ENCODE results near the gene NRXN2.
"Not testable (repeated sequence)": the region's sequence is repeated elsewhere in the genome, so short reads cannot be mapped to it uniquely, and the experiment has no call there.

Gene NRXN2

DNA sequence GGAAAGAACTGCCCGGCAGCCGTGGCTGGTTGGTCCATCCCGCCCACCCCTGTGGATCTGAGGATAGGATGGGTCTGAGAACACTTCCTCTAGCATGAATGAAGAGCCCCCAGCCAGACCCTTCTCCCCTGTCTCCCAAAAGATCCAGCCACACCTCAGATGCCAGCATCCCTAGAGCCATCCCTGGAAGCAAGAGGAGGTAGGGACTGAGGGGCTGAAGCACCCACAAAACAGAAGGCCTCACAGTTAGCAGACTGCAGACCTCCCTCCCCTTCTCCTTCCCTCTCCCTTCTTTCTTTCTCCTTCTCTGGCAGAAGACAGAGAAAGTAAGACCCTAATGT lies 1.7 kb downstream of the NRXN2 start:
- DNase-seq (ENCODE audit: low read depth in 2 of 2): no peak

DNA sequence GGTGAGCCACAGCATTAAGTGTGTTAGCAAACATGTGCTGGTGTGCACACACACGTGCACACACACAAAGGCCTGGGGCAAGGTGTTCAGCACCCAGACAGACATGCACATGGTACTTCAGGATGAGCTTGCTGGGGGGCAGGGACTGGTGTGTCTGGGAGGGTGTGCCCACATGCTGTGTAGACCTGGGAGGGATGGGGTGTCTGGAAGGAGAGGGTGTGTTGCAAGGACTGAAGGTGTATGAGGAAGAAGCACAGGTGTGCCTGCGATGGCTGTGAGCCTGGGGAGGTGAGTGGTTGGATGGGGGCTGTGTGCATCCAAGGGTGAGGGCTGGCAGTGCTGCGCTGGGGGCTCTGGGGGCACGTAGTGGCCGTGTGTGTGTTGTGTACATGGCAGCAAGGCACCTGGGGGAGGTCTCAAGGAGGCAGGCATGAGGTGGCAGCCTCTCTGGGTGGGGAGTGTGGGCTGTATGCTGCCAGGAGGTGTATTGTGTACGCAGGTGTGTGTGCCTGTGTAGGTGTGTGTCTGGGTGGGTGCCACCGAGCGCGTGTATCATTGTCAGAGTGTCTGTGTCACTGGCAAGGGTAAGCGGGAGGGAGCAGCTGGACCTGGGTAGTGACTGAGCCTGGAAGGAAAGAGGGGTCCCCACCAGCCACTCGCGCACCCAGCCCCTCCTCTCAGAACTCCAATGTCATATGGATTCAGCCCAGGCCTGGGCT lies 2.2 kb downstream of the NRXN2 start:
- DNase-seq (ENCODE audit: low read depth in 2 of 2): no peak

DNA sequence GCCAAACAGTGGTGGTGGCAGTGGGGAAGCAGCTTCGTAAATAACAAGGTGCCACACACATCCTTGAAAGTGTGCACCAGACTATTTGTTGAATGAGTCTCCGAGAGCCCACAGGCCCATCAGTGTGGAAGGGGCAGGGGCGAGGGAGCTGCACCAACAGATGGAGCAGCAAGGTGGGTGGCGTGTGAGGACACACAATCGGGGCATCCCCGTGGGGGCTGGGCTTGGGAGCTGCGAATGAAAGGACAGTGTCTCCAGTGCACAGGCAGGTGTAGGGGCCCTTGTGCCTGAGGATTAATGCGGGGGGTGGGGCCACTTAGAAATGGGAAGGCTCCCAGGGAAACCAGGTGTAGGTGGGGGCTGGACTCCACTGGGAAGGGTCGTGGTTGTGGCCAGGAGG lies 2.8 kb downstream of the NRXN2 start:
- DNase-seq (ENCODE audit: low read depth in 2 of 2): no peak

DNA sequence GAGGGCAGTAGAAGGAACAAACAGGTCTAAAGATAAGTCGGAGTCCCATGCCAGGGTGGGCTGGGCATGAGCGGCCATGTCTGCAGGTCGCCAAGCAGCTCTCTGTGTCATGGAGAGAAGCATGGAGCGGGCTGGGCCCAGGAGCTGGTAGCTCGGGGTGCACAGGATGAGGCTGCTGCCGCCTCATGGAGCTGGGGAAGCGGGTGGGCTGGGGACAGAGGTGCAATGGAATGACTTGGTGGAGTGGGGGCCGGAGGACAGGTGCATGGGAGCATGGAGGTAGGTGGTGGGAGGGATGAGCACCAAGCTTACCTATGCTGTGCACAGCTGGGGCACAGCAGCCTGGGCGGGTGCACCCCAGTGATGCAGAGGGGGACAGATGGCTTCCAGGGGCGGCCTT lies 3.6 kb downstream of the NRXN2 start:
- no peak for DNase-seq (ENCODE audit: low read depth in 2 of 2)

DNA sequence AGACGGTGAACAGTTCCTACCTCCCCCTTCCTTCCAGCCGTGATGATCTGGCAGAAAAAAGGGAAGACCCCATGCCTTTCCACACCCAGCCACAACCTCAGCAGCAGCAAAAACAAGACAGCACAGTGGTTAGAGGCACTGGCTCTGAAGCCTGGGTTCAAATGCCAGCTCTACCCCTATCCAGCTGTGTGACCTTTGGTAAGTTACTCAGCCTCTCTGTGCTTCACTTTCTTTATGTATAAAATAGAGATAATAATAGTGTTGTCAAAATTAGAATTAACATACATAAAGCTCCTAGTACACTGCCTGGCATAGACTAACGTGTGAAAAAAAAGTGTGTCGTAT lies 4.2 kb downstream of the NRXN2 start:
- no peak for DNase-seq (ENCODE audit: low read depth in 2 of 2)

DNA sequence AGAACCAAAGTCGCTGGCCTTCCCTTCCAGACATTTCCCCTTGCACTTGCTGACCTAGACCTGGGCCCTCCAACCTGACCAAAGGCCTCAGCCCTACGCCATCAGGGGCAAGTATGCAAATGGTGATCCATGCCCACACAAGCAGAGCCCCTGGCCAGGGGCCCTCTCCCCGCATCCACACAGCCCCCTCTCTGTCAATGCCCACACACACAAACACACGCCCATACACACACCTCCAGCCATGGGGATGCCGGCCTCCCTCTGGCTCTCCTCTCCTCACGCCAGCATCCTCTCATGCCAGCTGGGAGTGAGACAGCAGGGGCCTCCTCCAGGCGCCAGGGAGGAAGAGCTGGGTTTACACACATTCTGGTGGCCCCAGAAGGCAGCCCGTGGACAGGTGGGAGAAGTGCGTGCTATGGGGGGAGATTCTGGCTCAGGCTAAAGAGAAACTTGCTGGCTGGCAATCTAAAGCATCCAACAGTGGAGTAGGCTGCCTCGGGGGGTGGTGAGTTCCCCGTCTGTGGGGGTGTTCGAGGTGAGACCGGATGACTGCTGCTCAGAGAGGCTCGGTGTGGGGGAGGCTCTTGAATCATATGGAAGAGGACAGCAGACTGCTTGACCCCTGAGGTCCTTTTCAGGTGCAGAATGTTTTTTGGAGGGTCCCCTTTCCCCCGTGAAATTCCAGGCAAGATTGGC lies 4.8 kb downstream of the NRXN2 start:
- no peak for DNase-seq (ENCODE audit: low read depth in 2 of 2)

DNA sequence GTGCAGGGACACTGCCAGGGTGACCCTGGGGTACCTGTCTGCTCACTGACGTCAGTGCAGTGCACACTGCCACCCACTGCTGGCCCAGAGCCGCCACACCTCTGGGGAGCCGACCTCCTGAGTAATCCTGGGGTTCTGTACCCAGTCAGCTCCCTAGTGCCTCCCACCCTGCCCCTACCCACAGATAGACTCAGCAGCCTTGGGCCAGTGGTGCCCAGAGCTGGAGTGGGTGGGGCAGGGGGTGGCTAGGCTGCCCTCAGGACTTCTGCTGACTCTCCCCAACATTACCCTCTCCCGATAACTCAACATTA lies 5.8 kb downstream of the NRXN2 start:
- no peak for DNase-seq (ENCODE audit: low read depth in 2 of 2)

DNA sequence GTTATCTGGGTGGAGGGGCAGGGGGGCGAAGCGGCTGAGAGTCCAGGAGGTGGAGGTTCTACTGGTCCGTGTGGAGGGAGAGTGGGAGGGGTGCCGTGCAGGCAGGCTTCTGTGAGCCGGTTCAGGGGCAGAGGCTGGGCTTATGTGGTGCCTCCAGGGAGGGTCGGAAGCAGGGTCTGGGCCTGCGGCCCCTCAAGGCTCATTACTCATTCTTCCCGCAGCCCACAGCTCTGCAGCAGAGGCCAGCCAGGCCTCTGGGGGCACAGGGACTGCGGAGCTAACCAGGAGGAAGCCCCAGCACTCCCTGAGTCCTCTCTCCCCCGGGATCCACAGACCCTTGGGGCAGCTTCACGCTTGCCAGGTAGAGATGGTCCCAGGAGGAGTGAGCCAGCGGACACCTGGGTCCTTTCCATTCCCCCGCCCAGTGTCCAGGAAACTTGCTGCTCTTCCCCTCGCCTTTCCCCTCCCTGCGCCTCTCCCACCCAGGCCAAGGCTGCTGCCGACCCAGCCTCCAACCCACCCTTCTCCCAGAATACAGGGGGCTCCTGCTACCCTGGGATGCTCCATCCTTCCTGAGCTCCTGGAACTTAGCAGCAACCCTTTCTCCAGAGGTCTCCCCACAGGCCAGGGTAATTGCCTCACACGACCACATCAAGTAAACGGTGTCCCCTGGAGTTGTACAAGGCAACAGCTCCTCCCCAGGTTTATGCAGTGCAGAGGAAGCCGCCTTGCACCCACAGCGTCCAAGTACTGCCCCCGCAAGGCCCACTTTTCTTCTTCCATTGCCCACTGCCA lies 6.3 kb downstream of the NRXN2 start:
- no peak for DNase-seq (ENCODE audit: low read depth in 2 of 2)

- DNase-seq (ENCODE audit: low read depth in 2 of 2): no peak
These were observed 7.1 kb downstream of the NRXN2 start for GRCh38 chr11:64715756-64716472.

- no peak for DNase-seq (ENCODE audit: low read depth in 2 of 2)
These were observed 7.9 kb downstream of the NRXN2 start for GRCh38 chr11:64715110-64715509.

GRCh38 chr11:64714666-64715065 lies 8.3 kb downstream of the NRXN2 start:
- DNase-seq (ENCODE audit: low read depth in 2 of 2): no peak

DNA sequence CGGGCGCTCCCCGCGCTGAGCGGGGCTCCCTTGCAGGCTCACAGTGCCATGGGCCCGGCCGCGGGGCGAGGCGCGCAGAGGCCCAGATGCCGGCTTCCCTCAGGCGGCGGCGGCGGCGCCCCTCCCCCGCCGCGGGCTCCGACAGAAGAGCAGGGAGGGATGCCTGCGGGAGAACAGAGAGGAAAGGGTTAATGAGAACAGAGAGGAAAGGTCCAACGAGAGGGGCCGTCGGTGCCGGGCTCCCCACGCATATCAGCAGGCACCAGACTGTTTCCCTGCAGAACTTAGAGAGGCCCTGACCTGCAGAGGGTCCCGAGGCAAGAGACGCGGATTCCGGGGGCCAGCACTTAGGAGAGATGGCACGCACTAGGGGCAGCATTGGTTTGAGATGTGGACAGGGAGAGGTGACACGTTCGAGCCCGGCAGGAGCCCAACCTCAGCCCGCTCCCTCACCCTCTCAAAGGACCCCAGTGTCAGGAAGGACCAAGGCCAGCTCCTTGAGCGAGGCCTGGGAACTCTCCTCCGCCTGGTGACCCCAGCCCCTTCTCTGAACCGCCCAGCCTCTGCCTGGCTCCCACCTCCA lies 9.1 kb downstream of the NRXN2 start:
- no peak for DNase-seq (ENCODE audit: low read depth in 2 of 2)

GRCh38 chr11:64713016-64713707 lies 9.8 kb downstream of the NRXN2 start:
- no peak for DNase-seq (ENCODE audit: low read depth in 2 of 2)

- DNase-seq (ENCODE audit: low read depth in 2 of 2): no peak
These were observed 10.5 kb downstream of the NRXN2 start for GRCh38 chr11:64712430-64713015.

DNA sequence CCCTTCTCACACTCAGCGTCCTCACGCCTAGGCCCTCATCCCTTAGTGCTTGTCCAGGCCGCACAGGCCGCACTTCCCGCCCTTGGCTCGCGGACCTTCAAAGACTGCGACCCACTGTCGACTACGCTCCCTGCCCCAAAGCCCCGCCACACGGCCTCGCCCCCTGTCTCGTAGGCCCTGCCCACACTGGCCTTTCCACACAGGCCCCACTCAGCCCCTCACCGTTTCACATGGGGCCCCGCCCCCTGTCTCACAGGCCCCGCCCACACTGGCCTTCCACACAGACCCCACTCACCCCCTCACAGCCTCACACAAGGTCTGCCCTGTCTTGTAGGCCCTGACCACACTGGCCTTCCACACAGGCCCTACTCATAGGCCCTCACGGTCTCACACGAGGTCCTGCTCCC lies 11.0 kb downstream of the NRXN2 start:
- no peak for DNase-seq (ENCODE audit: low read depth in 2 of 2)

DNA sequence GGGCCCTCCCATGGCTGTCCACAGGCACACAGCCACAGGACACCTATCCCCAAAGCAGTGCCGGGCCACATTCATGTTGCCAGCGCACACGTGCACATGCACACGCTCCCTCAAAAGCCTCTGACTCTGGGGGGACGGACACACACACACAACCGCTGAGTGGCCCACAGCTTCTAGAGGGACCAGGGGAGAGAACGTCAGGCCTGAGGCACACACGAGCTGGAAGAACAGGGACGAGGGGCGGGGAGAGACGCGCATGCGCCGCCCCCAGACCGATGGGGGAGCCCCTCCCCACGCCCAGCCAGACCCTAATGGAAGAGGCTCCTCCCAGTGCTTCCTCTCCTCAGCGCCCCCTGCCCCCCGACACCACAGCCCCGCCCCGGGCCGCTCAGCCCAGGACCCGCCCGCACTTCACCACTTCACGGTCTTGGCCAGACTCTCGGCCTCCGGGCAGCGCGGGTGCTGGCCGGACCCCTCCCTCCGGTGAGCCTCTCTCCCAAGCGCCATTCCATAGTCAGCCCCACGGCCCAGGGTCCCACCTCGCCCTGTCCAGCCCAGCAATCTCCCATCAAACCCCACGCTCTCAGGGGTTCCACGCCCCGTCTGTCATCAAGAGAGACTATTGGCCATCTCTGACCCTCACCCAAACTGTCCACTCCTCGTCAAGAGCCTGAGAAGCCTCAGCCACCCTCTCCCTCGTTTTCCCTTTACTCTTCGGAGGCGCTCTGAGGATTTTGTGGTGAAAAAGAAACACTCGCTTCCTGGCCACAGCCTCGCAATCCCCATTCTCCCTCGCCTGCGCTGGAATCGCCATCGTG lies 11.7 kb downstream of the NRXN2 start:
- DNase-seq (ENCODE audit: low read depth in 2 of 2): no peak

DNA sequence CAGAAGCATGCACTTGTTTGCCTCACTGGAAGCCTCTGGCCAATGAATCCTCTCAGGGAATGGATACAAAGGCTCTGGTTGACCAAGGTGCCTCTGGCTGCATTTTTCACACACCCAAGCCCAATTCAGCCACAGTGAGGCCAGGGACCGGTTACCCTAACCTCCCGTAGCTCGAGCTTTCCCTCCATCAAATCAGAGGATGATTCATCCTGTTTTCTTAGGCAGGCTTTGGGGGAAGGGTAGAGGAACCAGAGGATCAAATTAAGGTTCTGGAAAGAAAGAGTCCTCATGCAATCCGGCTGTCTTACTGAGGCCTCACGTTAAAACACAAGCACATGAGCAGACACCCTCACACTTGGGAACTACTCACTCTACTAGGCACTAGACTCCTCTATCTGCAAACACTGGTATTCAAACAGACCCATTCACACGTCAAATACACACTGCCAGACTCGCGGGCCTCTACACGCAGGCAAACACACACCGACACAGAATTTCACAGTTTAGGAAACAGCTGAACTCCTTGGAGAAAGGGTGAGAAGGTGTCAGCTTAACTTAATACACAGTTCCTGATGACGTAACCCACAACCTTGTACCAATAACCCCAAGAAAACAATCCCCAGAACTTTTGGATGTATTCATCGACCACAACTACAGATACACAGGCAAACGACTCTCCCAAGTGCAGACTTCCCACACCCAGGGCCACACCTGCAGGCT lies 12.4 kb downstream of the NRXN2 start:
- DNase-seq (ENCODE audit: low read depth in 2 of 2): no peak

GRCh38 chr11:64705501-64705900 lies 17.5 kb downstream of the NRXN2 start:
- DNase-seq (ENCODE audit: low read depth in 2 of 2): no peak

DNA sequence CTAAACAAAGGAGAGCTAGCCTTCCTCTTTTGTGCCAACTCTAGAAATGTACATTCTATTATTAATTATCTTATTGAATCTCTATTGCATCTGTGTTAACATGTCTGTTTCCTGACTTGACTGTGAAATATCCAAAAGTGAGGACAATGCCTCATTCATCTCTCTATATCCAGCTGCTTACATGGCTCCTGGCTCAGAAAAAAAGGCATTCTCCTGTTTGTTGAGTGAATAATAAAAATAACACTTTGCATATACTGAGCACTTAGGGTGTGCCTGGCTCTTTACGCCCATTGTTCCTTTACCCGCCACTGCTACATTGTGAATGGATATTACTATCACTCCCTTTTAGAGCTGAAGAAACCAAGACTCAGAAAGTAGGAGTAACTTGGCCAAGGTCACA lies 19.9 kb downstream of the NRXN2 start:
- no peak for DNase-seq (ENCODE audit: low read depth in 2 of 2)

GRCh38 chr11:64701956-64702355 lies 21.0 kb downstream of the NRXN2 start:
- DNase-seq (ENCODE audit: low read depth in 2 of 2): not testable (repeated sequence)
